A549 (cell line): ENCODE measurements around the gene JAKMIP2. TPM values are rescaled to one million over a fixed set of nuclear protein-coding genes. Genes with fewer than 3 reads are reported as not detected.
"Not testable (repeated sequence)": the region's sequence is repeated elsewhere in the genome, so short reads cannot be mapped to it uniquely, and the experiment has no call there.

ENCODE experiments used
- ATAC-seq, 2 experiments: fragments of 200-7000 bp in 1 of 2; fragments of >200 bp in 1 of 2; cut with Nextera tagmentation in 1 of 2; cut with Tn5 transposase in 1 of 2; 3 replicates each; pipeline versions ENCODE4 v1.8.0 to v1.9.1; 2018 to 2020; ENCODE audit warnings: mild to moderate bottlenecking in 1 of 2, moderate library complexity in 1 of 2
- CTCF ChIA-PET: fragments of 300-600 bp; sonication (Branson Sonifier 250); formaldehyde crosslinking; extraction: SDS; loops from one replicate; lab custom pipeline; 2021; ENCODE audit warnings: antibody characterized with exemption, inconsistent platforms; lab: Yijun Ruan, JAX
- POLR2A ChIA-PET: fragments of 350-600 bp; formaldehyde crosslinking; extraction: SDS; loops from one replicate; lab custom pipeline; 2021; ENCODE audit warnings: antibody characterized with exemption, inconsistent platforms; lab: Yijun Ruan, JAX
- DNase-seq, 2 experiments: peaks; one replicate each; pipeline versions ENCODE4 v3.0.0 to v3.0.0-alpha.2; 2011 to 2016; ENCODE audit warnings: low read depth in 1 of 2, low spot score in 1 of 2
- FAIRE-seq: peaks from 2 replicates; lab custom pipeline; 2011; peaks lifted over from hg19 to GRCh38; lab: Jason Lieb, UNC
- H3K27ac ChIP-seq, 2 experiments: fragments of >200 bp; sonication (Bioruptor Twin); formaldehyde crosslinking; 3 replicates each; pipeline ENCODE4 v1.5.1; 2016 to 2017
- H3K4me1 ChIP-seq: fragments of >200 bp; sonication (Bioruptor Twin); formaldehyde crosslinking; 3 replicates; pipeline ENCODE4 v1.6.1; 2016
- H3K4me2 ChIP-seq: fragments of >200 bp; sonication (Bioruptor Twin); formaldehyde crosslinking; 3 replicates; pipeline ENCODE4 v1.6.1; 2016
- H3K4me3 ChIP-seq: fragments of >200 bp; sonication (Bioruptor Twin); formaldehyde crosslinking; 3 replicates; pipeline ENCODE4 v1.5.1; 2016
- H3K9me3 ChIP-seq: fragments of >200 bp; sonication (Bioruptor Twin); formaldehyde crosslinking; 3 replicates; pipeline ENCODE4 v1.6.1; 2016
- BHLHE40 ChIP-seq: IDR thresholded peaks from 2 replicates; pipeline ENCODE4 v1.6.1; 2012; ENCODE audit warnings: low read depth, low read length, inconsistent platforms
- CBX2 ChIP-seq: fragments of 200-600 bp; sonication (generic); IDR thresholded peaks from 2 replicates; pipeline ENCODE4 v1.6.1; 2016; ENCODE audit warnings: low read depth, mild to moderate bottlenecking, borderline replicate concordance
- CBX8 ChIP-seq: fragments of 200-600 bp; sonication (generic); IDR thresholded peaks from 2 replicates; pipeline ENCODE4 v1.6.1; 2016
- CHD4 ChIP-seq: fragments of 200-600 bp; sonication (generic); IDR thresholded peaks from 2 replicates; pipeline ENCODE4 v1.6.1; 2016; ENCODE audit warnings: antibody characterized with exemption, mild to moderate bottlenecking, borderline replicate concordance
- EHF ChIP-seq: fragments of 250-450 bp; sonication (Bioruptor Pico); IDR thresholded peaks from 2 replicates; pipeline ENCODE4 v1.5.0; 2020; ENCODE audit warnings: mild to moderate bottlenecking
- EP300 ChIP-seq, 2 experiments: fragments of >200 bp; sonication (Bioruptor Twin); formaldehyde crosslinking; IDR thresholded peaks; 2 replicates in 1 of 2; 3 replicates in 1 of 2; pipeline ENCODE4 v1.6.1; 2016 to 2017
- ESRRA ChIP-seq: fragments of 150-350 bp; IDR thresholded peaks from 2 replicates; pipeline ENCODE4 v1.6.1; 2014; ENCODE audit warnings: mild to moderate bottlenecking, low read length, borderline replicate concordance
- HDAC2 ChIP-seq: fragments of 200-600 bp; sonication (generic); IDR thresholded peaks from 2 replicates; pipeline ENCODE4 v1.6.1; 2016
- HEYL ChIP-seq: fragments of 250-450 bp; sonication (Bioruptor Pico); IDR thresholded peaks from 2 replicates; pipeline ENCODE4 v1.8.0; 2021; ENCODE audit warnings: mild to moderate bottlenecking, moderate library complexity
- HOXA7 ChIP-seq: fragments of 250-450 bp; sonication (Bioruptor Pico); IDR thresholded peaks from 2 replicates; pipeline ENCODE4 v1.5.0; 2020; ENCODE audit warnings: mild to moderate bottlenecking, moderate library complexity
- HOXB5 ChIP-seq: fragments of 250-450 bp; sonication (Bioruptor Pico); IDR thresholded peaks from 2 replicates; pipeline ENCODE4 v1.5.0; 2020; ENCODE audit warnings: mild to moderate bottlenecking, moderate library complexity
- JUNB ChIP-seq: fragments of >200 bp; sonication (Bioruptor Twin); formaldehyde crosslinking; IDR thresholded peaks from 2 replicates; pipeline ENCODE4 v1.6.1; 2016
- KDM1A ChIP-seq: fragments of 200-600 bp; sonication (generic); IDR thresholded peaks from 2 replicates; pipeline ENCODE4 v1.6.1; 2016; ENCODE audit warnings: low read depth, mild to moderate bottlenecking
- NR3C1 ChIP-seq: fragments of >200 bp; sonication (Bioruptor Twin); formaldehyde crosslinking; IDR thresholded peaks from 3 replicates; pipeline ENCODE4 v1.6.1; 2017
- PHF8 ChIP-seq: fragments of 200-600 bp; sonication (generic); IDR thresholded peaks from 2 replicates; pipeline ENCODE4 v1.6.1; 2016; ENCODE audit warnings: low read depth, mild to moderate bottlenecking, antibody characterized with exemption, moderate library complexity, borderline replicate concordance
- POLR2A ChIP-seq: IDR thresholded peaks from 2 replicates; pipeline ENCODE4 v1.6.1; 2012; ENCODE audit warnings: mild to moderate bottlenecking, low read length
- POLR2AphosphoS2 ChIP-seq: conservative IDR thresholded peaks from 2 replicates; pipeline ENCODE4 v1.6.1; 2012; ENCODE audit warnings: low read length, improper control_type of control experiment, inconsistent platforms
- RAD21 ChIP-seq, 2 experiments: fragments of >200 bp in 1 of 2; sonication (Bioruptor Twin) in 1 of 2; formaldehyde crosslinking in 1 of 2; IDR thresholded peaks in 1 of 2; conservative IDR thresholded peaks in 1 of 2; 2 replicates in 1 of 2; 3 replicates in 1 of 2; pipeline ENCODE4 v1.6.1; 2012 to 2018; ENCODE audit warnings: inconsistent platforms in 1 of 2
- RARB ChIP-seq: fragments of 250-450 bp; sonication (Bioruptor Pico); IDR thresholded peaks from 2 replicates; pipeline ENCODE4 v1.8.0; 2021; ENCODE audit warnings: mild to moderate bottlenecking, moderate library complexity
- RNF2 ChIP-seq: fragments of 200-600 bp; sonication (generic); IDR thresholded peaks from 2 replicates; pipeline ENCODE4 v1.6.1; 2016; ENCODE audit warnings: low read depth, mild to moderate bottlenecking, antibody characterized with exemption, moderate library complexity, borderline replicate concordance
- ZC3H11A ChIP-seq: fragments of 450-650 bp; IDR thresholded peaks from 2 replicates; pipeline ENCODE4 v1.6.1; 2014; ENCODE audit warnings: antibody characterized with exemption, mild to moderate bottlenecking
- ZFP36 ChIP-seq: fragments of 450-650 bp; IDR thresholded peaks from 2 replicates; pipeline ENCODE4 v1.6.1; 2014; ENCODE audit warnings: borderline replicate concordance; ENCODE audit not compliant: partially characterized antibody
- WGBS: methylation state at CpG from one replicate; pipeline ENCODE4 v1.1.6; 2017; ENCODE audit errors: missing lambda C conversion rate; 5-methylcytosine and 5-hydroxymethylcytosine counted together
- polyA plus RNA-seq, 4 experiments: library from polyadenylated mRNA; depleted of rRNA in 3 of 4; stranded (reverse); fragments of >200 nt; fragmentation: RNase III in 1 of 4; extraction: RNeasy Plus Mini Kit Qiagen cat#74134 plus additional on column Dnase treatment in 1 of 4; gene quantifications; 2 replicates in 3 of 4; 3 replicates in 1 of 4; pipeline ENCODE4 v1.2.3, GENCODE V29; 2011 to 2017
- TF ChIP-seq, protein P1 (sequence below): fragments of 150-350 bp; IDR thresholded peaks from 2 replicates; pipeline ENCODE4 v1.6.1; 2014; ENCODE audit warnings: low read depth, mild to moderate bottlenecking, low read length
- TF ChIP-seq, protein P2 (sequence below): IDR thresholded peaks from 2 replicates; pipeline ENCODE4 v1.6.1; 2012
- TF ChIP-seq, protein P3 (sequence below): fragments of 250-450 bp; sonication (Bioruptor Pico); IDR thresholded peaks from 2 replicates; pipeline ENCODE4 v1.5.0; 2020; ENCODE audit warnings: low read depth, mild to moderate bottlenecking, moderate library complexity

The JAKMIP2 gene
- polyA plus RNA-seq, 2 of the 4 experiments (the other 2 are of a cell fraction) = 0.01 TPM; not detected in 1

DNA sequence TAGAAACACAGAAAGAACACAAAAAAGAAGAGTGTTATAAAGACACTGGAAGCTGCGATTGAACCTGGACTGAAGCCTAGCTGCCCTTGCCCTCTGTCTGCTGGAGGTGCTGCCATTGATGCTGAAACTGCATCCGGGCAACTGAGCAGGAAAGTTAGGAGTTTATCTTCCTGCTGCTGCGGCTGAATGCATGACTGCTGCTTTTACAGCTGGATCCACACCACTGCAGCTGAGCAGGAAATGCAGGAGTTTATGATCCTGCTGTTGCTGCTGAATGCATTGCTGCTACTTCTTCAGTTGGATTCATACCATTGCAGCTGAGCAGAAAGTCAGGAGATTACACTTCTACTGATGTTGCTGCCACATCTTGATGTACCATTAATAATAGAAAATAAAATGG, 21.8 kb upstream of the JAKMIP2 start:
- no peak overlapping the region for H3K27ac ChIP-seq
- 2% methylated on average over 3 of the region's 3 CpGs for WGBS
- DNase-seq (no peak), ATAC-seq (no peak), FAIRE-seq (no peak)
- no peaks in the 10 kb centered on the region for H3K9me3 ChIP-seq
- ChIA-PET CTCF (interaction anchor here (2.0 kb wide), 1 partner anchor 19 kb away, joined by 6 read pairs; no protein-coding TSS in a partner anchor), POLR2A (no interaction called here)
- H3K4me3 ChIP-seq = no peak overlapping the region
- no peak overlapping the region for H3K4me2 ChIP-seq
- no peak for TF ChIP-seq ZFP36
- TF ChIP-seq EHF = no peak
- TF ChIP-seq RARB (CRISPR knock-in tag) = no peak
- TF ChIP-seq BHLHE40 = no peak
- no peak for TF ChIP-seq ZC3H11A
- H3K4me1 ChIP-seq = no peaks in the 10 kb centered on the region

DNA sequence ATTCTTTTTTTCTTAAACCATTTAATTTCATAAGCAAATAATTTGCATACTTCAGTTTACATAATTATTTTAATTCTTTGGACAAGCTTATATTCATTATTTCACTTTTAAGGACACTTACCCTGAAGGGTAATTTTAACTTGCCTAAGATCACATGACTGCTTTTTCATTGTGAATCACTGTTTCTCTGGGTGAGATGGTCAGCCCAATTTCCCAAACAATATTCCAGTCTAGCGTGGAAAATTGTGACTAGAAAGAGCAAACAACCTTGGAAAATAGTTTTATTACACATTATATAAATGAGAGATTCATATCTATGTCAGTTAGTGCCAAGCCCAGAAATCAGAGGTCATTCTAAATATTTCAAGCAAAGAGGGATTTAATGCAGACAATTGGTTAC, 21.4 kb upstream of the JAKMIP2 start:
- POLR2A ChIA-PET = no interaction called here
- DNase-seq = no peak
- no peak for ATAC-seq

DNA sequence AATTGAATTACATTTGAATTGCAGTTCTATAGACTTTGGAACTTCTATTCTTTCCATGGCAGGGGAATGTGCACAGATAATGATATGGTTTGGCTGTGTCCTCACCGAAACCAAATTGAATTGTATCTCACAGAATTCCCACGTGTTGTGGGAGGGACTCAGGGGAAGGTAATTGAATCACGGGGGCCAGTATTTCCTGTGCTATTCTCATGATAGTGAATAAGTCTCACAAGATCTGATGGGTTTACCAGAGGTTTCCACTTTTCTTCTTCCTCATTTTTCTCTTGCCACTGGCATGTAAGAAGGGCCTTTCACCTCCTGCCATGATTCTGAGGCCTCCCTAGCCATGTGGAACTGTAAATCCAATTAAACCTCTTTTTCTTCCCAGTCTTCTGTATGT, 20.6 kb upstream of the JAKMIP2 start:
- CTCF ChIA-PET = interaction anchor here (2.0 kb wide), 1 partner anchor 20 kb away, joined by 6 read pairs; no protein-coding TSS in a partner anchor
- H3K9me3 ChIP-seq, POLR2A ChIA-PET, DNase-seq, H3K4me3 ChIP-seq, H3K4me2 ChIP-seq, H3K4me1 ChIP-seq, H3K27ac ChIP-seq, FAIRE-seq, ATAC-seq: not testable (repeated sequence)
- WGBS = 2% methylated on average over 3 of the region's 3 CpGs

More for the DNA sequence above, 21.4 kb upstream of the JAKMIP2 start:
- 7% methylated on average over 1 of the region's 1 CpG for WGBS
- TF ChIP-seq KDM1A = no peak
- TF ChIP-seq CHD4 = no peak
- TF ChIP-seq HOXA7 = no peak
- no peak for TF ChIP-seq ESRRA
- TF ChIP-seq, all 56 proteins: peak for 0
- CTCF ChIA-PET = interaction anchor here (2.0 kb wide), 1 partner anchor 19 kb away, joined by 6 read pairs; no protein-coding TSS in a partner anchor
- Histone ChIP-seq H3K4me2 (no peak overlapping the region), H3K4me3 (no peak overlapping the region), H3K27ac (no peak overlapping the region), H3K9me3 (no peaks in the 10 kb centered on the region), H3K4me1 (no peaks in the 10 kb centered on the region)
- FAIRE-seq = no peak

DNA sequence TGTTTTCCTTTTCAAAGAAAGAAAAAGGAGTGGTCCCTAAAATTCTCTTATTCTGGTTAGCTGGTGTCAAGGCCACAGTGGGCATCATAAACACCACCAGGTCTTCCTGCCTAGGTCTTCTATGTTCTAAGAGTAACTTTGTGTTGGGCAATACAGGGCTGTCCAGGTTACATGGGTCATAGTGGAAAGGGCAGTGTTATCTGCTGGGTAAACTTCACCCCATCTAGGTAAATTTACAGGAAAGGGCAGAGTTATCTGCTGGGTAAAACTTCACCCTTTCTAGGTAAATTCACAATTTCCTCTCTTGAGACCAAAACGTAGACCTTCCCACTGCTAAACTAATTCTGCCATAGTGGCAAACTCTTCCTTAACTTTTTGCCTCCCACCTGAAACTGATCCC, 18.9 kb upstream of the JAKMIP2 start:
- ChIA-PET POLR2A (no interaction called here), CTCF (no interaction called here)
- FAIRE-seq (no peak), ATAC-seq (no peak), DNase-seq (no peak)
- Histone ChIP-seq H3K4me2 (no peak overlapping the region), H3K4me1 (no peaks in the 10 kb centered on the region), H3K4me3 (no peak overlapping the region), H3K9me3 (no peaks in the 10 kb centered on the region), H3K27ac (no peak overlapping the region)
- WGBS = 0% methylated on average over 1 of the region's 1 CpG
- TF ChIP-seq RAD21 (conservative IDR thresholded peaks at IDR 0.05 in 1 of 2, IDR thresholded peaks at IDR 0.05 in 1 of 2) = no peak
- TF ChIP-seq HDAC2 = no peak
- no peak for TF ChIP-seq CBX8
- TF ChIP-seq EP300 (IDR thresholded peaks at IDR 0.05) = no peak
- TF ChIP-seq, protein P1, sequence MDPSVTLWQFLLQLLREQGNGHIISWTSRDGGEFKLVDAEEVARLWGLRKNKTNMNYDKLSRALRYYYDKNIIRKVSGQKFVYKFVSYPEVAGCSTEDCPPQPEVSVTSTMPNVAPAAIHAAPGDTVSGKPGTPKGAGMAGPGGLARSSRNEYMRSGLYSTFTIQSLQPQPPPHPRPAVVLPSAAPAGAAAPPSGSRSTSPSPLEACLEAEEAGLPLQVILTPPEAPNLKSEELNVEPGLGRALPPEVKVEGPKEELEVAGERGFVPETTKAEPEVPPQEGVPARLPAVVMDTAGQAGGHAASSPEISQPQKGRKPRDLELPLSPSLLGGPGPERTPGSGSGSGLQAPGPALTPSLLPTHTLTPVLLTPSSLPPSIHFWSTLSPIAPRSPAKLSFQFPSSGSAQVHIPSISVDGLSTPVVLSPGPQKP = no peak
- no peak for TF ChIP-seq POLR2AphosphoS2
- TF ChIP-seq, protein P2, sequence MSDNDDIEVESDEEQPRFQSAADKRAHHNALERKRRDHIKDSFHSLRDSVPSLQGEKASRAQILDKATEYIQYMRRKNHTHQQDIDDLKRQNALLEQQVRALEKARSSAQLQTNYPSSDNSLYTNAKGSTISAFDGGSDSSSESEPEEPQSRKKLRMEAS = no peak

DNA sequence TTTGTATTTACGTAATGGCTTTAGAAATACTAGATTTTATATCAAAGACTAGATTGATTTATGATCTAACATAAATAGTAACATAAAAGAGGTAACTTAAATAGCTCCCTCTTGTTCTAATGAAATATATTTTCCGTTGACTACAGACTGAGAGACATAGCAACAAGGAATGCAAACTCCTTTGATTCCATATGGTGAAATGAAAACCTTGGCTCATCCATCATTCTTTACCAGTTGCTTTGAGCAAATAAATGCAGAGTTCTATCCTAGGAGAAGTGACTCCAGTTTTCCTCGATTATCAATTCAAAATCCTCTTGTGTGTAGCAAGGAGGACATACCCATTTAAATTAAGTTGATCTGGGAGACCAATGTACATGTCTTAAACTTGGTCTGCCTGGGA, 18.0 kb upstream of the JAKMIP2 start:
- no peak for FAIRE-seq
- no peak for ATAC-seq
- H3K4me3 ChIP-seq = no peak overlapping the region
- H3K27ac ChIP-seq = no peak overlapping the region
- ChIA-PET CTCF (no interaction called here), POLR2A (no interaction called here)
- WGBS = 16% methylated on average over 3 of the region's 3 CpGs
- no peak for DNase-seq
- no peaks in the 10 kb centered on the region for H3K4me1 ChIP-seq
- no peaks in the 10 kb centered on the region for H3K9me3 ChIP-seq
- H3K4me2 ChIP-seq = no peak overlapping the region
- TF ChIP-seq POLR2AphosphoS2 (no peak), PHF8 (no peak), POLR2A (no peak), CBX2 (no peak), HOXB5 (no peak), NR3C1 (no peak), ZFP36 (no peak), RNF2 (no peak), HEYL (CRISPR knock-in tag) (no peak), JUNB (no peak), ZC3H11A (no peak)
- TF ChIP-seq, protein P1 = no peak
- TF ChIP-seq, protein P3, sequence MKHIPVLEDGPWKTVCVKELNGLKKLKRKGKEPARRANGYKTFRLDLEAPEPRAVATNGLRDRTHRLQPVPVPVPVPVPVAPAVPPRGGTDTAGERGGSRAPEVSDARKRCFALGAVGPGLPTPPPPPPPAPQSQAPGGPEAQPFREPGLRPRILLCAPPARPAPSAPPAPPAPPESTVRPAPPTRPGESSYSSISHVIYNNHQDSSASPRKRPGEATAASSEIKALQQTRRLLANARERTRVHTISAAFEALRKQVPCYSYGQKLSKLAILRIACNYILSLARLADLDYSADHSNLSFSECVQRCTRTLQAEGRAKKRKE (CRISPR knock-in tag) = no peak
